Stimulated activated CD8-positive, alpha-beta memory T cell treated with anti-CD3 and anti-CD28 coated beads, Interleukin-4, amount 100 ng/mL, for 24 hours (primary cell): ENCODE measurements around the gene IFITM10.

Experiments
- DNase-seq: peaks from one replicate; pipeline ENCODE4 v3.0.0-alpha.2; 2020; ENCODE audit warnings: low read depth

Gene IFITM10

GRCh38 chr11:1714908-1715885 is 35.2 kb downstream of the IFITM10 start:
- DNase-seq, result no peak

DNA sequence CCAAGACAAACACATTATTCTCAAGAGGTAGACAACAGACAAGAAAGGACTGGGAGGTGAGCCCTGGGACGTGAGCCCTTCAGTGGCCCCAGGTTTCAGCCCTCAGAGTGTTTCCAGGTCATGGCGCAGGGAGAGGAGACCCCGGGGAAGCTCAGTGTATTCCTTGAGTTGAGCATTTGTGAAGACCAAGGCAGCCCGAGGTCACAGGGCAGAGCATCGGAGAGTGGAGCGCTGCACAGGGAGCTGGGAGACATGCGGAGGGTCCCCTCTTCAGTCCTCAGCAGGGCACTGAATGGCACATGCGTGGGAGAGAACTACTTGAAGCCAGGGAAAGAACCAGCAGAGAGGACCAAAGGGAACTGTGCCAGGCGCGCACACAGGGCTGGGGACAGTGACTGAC is 41.7 kb downstream of the IFITM10 start:
- no peak for DNase-seq

DNA sequence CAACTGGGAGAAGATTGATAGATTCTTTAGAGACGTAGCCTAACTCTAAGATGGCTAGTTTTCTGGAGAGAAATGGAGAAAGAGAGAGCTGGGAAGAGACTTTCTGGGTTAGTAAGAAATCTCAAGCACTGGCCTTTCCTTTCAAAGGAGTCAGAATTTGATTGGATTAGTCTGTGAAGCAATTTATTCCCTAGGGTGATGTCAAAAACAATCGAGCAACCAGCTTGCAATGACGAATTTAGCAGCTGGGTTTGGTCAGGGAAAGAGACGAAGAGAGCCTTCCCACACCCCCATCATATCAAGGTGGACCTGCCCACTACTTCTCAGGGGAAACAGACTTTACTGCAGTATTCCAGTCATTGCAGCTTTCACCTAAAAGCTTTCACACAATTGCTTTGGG is 42.6 kb downstream of the IFITM10 start:
- DNase-seq, result no peak

GRCh38 chr11:1706634-1707400 is 43.6 kb downstream of the IFITM10 start:
- DNase-seq, result no peak

DNA sequence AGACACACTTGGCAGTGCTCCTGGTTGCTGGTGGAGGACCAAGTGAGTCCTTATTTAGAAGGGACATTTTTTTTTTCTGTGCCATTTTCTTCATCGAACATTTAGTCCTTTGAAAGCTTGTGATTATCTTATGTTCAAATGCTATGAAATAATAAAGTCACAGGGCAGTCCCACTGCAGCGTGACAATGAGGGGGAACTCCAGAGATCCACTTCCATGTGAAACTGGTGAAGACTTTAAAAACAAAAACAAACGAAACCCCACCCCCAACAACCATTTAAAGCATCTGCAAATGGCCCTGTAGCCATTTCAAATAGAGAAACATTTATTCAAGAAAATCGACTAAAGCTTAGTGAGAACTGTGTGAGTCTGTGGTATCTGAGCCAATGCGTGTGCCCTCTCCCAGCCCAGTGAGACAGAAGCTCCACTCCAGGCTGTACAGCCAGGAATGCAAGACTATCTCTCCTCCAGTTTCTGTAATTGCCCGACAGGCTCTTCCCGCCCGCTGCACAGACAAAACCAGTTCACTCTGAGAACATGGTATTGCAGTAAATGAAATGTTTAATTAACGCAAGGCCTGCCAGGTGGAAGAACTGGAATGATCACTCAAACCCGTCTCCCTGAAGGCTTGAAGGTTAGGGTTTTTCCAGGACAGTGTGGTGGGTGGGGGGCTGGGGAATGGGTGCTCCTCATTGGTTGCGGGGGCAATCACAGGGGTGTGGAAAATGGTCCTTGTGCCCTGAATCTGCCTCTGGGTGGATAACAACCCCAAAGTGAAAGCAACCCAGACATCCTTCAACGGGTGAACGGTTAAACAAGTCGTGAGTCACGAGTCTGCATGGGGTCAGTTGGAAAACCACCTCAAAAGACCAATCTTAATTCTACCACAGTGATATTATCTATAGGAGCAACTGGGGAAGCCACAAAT is 45.0 kb downstream of the IFITM10 start:
- DNase-seq, result no peak

DNA sequence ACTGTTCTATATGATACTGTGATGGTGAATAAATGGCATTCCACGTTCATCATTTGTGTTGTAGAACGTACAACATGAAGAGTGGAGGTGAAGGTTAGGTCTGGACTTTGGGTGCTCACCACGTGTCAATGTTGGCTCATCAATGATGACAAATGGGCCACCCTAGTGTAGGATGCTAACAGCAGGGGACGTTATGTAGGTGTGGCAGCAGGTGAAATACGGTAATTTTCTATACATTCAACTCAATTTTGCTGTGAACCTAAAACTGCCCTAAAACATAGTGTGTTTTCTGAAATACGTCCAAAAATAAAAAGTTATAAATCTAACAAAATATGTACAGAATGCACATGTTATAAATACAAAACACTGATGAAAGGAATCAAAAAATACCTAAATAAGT is 47.2 kb downstream of the IFITM10 start:
- DNase-seq, result no peak

DNA sequence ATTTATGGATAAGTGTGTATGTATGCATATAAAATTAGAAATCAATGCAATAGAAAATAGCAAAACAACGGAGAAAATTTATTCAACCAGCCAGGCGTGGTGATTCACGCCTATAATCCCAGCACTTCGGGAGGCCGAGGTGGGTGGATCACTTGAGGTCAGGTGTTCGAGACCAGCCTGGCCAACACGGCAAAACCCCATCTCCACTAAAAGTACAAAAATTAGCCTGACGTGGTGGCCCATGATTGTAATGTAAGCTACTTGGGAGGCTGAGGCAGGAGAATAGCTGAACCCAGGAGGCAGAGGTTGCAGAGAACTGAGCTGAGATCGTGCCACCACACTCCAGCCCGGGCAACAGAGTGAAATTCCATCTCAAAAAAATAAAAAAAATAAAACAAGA is 47.9 kb downstream of the IFITM10 start:
- no peak for DNase-seq

DNA sequence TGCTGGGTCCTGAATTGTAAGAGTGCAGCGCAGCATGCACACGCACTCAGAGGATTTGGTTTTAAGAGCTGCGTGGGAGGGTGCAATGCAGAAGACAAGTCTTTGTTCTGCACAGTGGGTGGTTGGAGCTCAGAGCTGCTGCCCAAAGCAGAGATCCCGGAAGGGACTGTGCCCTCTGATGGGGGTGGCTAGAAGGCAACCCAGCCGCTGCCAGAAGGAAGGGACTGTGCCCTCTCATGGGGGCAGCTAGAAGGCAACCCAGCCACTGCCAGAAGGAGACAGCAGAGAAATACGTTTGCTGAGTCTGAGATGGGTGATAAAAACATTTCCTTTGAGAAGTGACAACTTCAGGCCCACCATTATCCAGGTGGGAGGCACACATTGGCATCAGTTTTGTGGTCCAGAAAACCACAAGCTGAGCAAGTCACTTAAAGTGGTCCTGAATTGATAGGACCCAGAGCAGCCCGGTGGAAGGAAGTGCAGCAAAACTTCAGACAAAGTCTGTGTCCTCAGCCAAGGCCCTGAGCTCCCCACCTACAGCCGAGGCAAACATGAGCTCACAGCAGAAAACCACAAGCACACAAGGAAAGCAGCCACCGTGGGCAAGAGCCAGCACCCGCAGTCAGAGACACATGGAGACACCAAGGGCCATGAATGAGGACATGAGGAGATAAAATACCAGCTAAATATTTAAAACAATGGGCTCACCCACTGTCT is 49.1 kb downstream of the IFITM10 start:
- DNase-seq, result no peak

DNA sequence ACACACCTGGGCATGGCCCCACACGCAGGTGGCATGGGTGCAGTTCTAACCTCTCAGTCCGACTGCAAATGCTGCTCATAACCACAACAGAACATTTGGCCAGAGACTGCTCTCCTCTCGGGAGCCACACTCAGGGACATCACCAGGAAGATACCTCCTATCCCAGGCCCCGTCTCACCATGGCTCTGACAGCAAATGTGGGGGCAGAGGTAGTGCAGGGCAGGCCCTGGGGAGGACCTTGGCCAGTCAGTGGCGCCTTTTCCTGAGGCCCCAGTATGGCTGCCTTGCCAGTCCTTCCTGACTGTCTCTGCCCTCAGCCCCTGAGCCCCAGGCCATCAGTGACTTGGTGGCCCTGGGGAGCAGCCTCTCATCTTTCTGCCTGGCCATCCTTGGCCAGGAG is 50.6 kb downstream of the IFITM10 start:
- DNase-seq, result no peak

DNA sequence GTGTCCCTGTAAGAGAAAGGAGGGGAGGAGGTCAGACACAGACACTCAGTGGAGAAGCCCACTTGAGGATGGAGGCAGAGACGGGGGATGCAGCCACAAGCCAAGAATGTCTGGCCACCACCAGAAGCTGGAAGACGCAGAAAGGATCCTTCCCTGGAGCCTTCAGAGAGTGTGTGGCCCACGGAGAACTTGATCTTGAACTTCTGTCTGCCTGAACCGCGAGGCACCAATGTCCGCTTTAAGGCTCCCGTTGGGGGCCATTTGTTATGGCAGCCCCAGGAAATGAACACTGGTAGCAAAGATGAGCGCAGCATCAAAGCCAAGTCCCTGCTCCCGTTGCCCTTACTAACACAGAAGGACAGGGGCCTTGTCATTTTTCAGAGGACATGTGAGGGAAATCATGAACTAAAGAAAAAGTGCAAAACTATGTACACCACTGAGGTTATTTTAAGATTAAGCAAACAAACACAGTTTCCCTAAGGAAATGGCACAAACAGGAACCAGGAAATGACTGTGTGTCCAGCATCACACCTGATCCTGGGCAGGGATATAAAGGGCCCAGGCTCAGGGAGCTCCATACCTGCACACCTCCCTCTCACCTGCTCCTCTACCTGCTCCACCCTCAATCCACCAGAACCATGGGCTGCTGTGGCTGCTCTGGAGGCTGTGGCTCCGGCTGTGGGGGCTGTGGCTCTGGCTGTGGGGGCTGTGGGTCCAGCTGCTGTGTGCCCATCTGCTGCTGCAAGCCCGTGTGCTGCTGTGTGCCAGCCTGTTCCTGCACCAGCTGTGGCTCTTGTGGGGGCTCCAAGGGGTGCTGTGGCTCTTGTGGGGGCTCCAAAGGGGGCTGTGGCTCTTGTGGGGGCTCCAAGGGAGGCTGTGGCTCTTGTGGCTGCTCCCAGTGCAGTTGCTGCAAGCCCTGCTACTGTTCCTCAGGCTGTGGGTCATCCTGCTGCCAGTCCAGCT is 53.5 kb downstream of the IFITM10 start, which contains the start of gene KRTAP5-6:
TSS of gene KRTAP5-6 (plus strand) at position 588 of the 963 bp plus-strand sequence. CDS start at position 639, 51 bp downstream.
- no peak for DNase-seq

- no peak for DNase-seq
These were observed 54.8 kb downstream of the IFITM10 start for GRCh38 chr11:1695548-1696108.

- no peak for DNase-seq
These were observed 55.4 kb downstream of the IFITM10 start for GRCh38 chr11:1694846-1695547.

DNA sequence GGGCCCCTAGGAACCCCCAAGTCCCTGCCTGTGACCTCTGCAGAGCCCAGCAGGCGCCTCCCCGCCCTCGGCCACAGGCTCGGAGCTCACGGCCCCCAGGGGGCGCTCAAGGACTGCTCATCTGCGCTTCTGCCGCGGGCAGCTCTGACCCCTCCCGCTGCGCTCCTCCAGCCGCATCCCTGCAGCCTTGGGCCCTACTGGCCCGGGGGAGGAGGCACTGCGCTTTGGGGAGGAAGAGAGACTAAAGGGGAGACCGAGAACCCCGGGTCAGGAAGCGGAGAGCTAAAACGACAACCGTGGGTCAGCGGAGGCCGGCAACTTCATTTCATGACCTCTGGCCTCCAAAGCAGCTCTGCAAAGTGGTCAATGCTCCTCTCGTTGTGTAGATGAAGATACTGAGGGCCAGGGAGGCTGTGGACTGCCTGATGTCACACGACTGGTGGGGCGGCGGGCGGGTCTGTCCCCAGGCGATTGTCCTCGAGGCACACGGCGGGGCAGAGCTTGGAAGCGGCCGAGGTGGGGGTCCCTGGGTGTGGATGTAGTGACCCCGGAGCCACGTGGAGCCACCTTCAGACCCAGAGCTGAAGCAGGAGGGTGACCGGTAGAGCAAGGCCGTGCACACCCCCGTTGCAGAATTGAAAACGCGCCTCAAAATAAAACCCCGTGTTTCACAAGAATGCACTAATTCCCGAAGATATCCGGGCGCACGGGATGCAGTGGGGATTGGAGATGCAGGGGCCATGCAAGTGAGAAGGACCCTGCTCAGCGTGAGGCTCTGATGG is 56.1 kb downstream of the IFITM10 start:
- peak; percentile 77 for DNase-seq

- DNase-seq, result peak; percentile 51
These were observed 56.9 kb downstream of the IFITM10 start for GRCh38 chr11:1693327-1694063.

DNA sequence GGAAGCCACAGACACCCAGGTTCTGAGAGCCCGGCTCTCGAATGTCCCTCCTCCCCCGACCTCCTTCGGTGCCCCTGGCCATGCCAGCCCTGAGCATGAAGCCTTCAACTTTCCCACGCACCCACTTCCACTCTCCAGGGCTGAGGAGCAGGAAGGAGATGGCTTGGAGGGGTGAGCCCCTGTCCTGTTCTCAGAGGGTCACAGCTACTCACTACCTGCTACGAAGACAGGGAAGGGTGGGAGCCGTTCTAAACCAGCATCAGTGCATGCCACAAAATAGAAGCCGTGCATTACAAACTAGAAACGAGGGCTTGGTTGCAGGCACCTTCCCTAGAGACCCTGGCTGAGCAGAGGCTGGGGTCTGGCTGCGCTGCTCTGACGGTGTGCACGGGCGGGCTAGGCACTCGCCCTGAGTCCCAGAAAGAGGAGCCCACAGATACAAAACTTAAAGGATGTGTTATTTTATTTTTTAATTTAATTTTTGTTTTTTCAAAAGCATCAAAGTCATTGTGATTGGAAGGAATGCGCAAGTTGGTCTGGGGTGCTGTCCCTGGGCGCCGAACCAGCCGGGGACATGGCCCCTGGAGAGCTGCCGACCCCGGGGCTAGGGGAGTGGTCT is 57.6 kb downstream of the IFITM10 start:
- DNase-seq, result no peak

- DNase-seq, result no peak
These were observed 58.3 kb downstream of the IFITM10 start for GRCh38 chr11:1691878-1692707.
